Stomach (tissue), 9 donors: ENCODE data around the gene MRAS. TPM values are rescaled to one million over a fixed set of nuclear protein-coding genes. Genes with fewer than 3 reads are reported as not detected.

Source experiments
- DNase-seq, 2 donors: peaks; one replicate each; pipeline versions ENCODE4 v3.0.0 to v3.0.0-alpha.2; 2013 to 2019
- H3K27ac ChIP-seq, 5 donors: fragments of 200-600 bp in 4 of 5; sonication (generic) in 4 of 5; one replicate each; pipeline ENCODE4 v1.5.1; 2013 to 2019; ENCODE audit warnings: mild to moderate bottlenecking in 1 of 5, moderate library complexity in 1 of 5
- H3K27me3 ChIP-seq, 3 donors: fragments of 200-600 bp; sonication (generic); one replicate each; pipeline ENCODE4 v1.5.1; 2017 to 2019; ENCODE audit warnings: mixed run types in 1 of 3
- H3K36me3 ChIP-seq, 4 donors: fragments of 200-600 bp; sonication (generic); 1 replicate in 3 of 4; 2 replicates in 1 of 4; pipeline ENCODE4 v1.5.1; 2016 to 2019
- H3K4me1 ChIP-seq, 4 donors: fragments of 200-600 bp; sonication (generic); one replicate each; pipeline ENCODE4 v1.5.1; 2016 to 2019
- H3K4me3 ChIP-seq, 4 donors: fragments of 200-600 bp; sonication (generic) in 3 of 4; one replicate each; pipeline ENCODE4 v1.5.1; 2016 to 2019; ENCODE audit warnings: mild to moderate bottlenecking in 1 of 4
- H3K9me3 ChIP-seq, 4 donors: fragments of 200-600 bp; sonication (generic); one replicate each; pipeline ENCODE4 v1.5.1; 2016 to 2019
- EP300 ChIP-seq: sonication (generic); formaldehyde crosslinking; IDR thresholded peaks from one replicate; pipeline ENCODE4 v1.6.1; 2017; ENCODE audit warnings: antibody characterized with exemption
- POLR2A ChIP-seq, 4 donors: fragments of 450-650 bp; IDR thresholded peaks; one replicate each; pipeline ENCODE4 v1.6.1; 2016; ENCODE audit warnings: antibody characterized with exemption in 4 of 4, control low read depth in 2 of 4, mild to moderate bottlenecking in 1 of 4, moderate library complexity in 1 of 4
- POLR2AphosphoS5 ChIP-seq, 3 donors: sonication (generic); formaldehyde crosslinking; IDR thresholded peaks; one replicate each; pipeline ENCODE4 v1.6.1; 2016; ENCODE audit warnings: antibody characterized with exemption in 3 of 3
- WGBS, 5 donors: extraction: QIAGEN DNeasy Blood & Tissue Kit in 3 of 5; methylation state at CpG; one replicate each; pipeline versions ENCODE4 v1.1.5 to v1.1.7; 2013 to 2018; 5-methylcytosine and 5-hydroxymethylcytosine counted together
- intact Hi-C: fragments of 100-400 bp; cut with DNase I; formaldehyde crosslinking; loops from one replicate; pipeline ENCODE4 v1.15.1; 2023; ENCODE audit warnings: low total_unique reads
- polyA plus RNA-seq, 3 donors: library from polyadenylated mRNA; stranded (reverse); fragments of 200-250 nt; gene quantifications; one replicate each; pipeline ENCODE4 v1.2.3, GENCODE V29; 2013
- total RNA-seq, 5 donors: library from RNA; depleted of rRNA; stranded (reverse); fragments of >200 nt; gene quantifications; one replicate each; pipeline versions ENCODE4 v1.1.0 to v1.2.3, GENCODE V29; 2014 to 2016
- TF ChIP-seq, protein P1 (sequence below), 7 experiments: fragments of 450-650 bp in 4 of 7; fragments of 200-600 bp in 3 of 7; sonication (generic) in 3 of 7; IDR thresholded peaks; one replicate each; pipeline ENCODE4 v1.5.1; 2016 to 2019; ENCODE audit warnings: antibody characterized with exemption in 7 of 7, control low read depth in 2 of 7, mild to moderate bottlenecking in 1 of 7
- donor health status: healthy with polysubstance abuse.
- donor health status: Bipolar disorder and iron deficiency.
- donor health status: healthy.

The MRAS gene
- total and polyA plus RNA-seq, 8 donors, result 4.4 to 28.0 (median 10.5) TPM

DNA sequence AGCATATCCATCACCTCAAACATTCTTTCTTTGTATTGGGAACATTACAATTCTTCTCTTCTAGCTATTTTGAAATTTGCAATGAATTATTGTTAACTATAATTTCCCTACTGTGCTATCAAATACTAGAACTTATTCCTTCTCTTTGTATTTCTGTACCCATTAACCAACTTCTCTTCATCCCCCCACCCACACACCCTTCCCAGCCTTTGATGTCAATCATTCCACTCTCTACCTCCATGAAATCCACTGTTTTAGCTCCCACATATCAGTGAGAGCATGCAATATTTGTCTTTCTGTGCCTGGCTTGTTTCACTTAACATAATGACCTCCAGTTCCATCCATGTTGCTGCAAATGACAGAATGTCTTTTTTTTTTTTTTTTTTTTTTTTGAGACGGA, 30.6 kb downstream of the MRAS start:
- 88 to 100% (median 91%) methylated on average over 1 of the region's 1 CpG for WGBS, 5 donors

DNA sequence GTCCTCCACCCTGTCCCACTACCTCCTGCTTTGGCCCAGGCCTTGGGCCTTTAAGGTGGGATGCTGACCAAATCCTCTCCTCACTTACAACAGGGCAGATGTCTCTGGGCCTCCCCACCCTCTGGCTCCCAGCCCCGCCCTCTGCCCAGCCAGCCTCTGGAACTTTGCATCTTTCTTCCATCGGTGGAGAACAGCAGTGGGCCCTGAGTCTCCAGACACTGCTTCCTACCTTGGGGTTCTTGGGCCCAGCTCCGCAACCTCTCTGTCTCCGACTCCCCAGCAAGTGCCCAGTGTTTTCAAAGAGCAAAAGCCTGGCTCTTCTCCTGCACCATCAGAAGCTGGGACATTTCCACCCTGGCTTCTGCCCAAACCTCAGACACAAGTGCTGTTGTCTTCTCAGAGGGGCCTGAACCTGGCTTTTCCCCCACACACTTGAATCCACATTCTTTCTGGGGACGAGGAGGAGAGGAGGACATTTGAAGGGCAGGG, 33.1 kb downstream of the MRAS start:
- Histone ChIP-seq H3K9me3 (no peaks in the 10 kb centered on the region), H3K4me1 (peaks cover 8 to 22% (median 17%) of the 10 kb centered on the region in 4 donors), H3K27me3 (no peaks in the 10 kb centered on the region), H3K36me3 (peaks cover 0 to 10% (median 2%) of the 10 kb centered on the region in 4 donors), H3K27ac (peak overlapping the region in 4 of 5 donors; percentile 40 to 71 (median 54)), H3K4me3 (no peak overlapping the region)
- no peak for DNase-seq
- TF ChIP-seq, protein P1, sequence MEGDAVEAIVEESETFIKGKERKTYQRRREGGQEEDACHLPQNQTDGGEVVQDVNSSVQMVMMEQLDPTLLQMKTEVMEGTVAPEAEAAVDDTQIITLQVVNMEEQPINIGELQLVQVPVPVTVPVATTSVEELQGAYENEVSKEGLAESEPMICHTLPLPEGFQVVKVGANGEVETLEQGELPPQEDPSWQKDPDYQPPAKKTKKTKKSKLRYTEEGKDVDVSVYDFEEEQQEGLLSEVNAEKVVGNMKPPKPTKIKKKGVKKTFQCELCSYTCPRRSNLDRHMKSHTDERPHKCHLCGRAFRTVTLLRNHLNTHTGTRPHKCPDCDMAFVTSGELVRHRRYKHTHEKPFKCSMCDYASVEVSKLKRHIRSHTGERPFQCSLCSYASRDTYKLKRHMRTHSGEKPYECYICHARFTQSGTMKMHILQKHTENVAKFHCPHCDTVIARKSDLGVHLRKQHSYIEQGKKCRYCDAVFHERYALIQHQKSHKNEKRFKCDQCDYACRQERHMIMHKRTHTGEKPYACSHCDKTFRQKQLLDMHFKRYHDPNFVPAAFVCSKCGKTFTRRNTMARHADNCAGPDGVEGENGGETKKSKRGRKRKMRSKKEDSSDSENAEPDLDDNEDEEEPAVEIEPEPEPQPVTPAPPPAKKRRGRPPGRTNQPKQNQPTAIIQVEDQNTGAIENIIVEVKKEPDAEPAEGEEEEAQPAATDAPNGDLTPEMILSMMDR (IDR thresholded peaks at IDR 0.05), result no peak
- TF ChIP-seq POLR2AphosphoS5 (IDR thresholded peaks at IDR 0.05) (no peak), EP300 (no peak), POLR2A (IDR thresholded peaks at IDR 0.05) (no peak)
- 67 to 81% (median 78%) methylated on average over 5 of the region's 5 CpGs for WGBS, 5 donors
- intact Hi-C loops, result no loop called here

More for the DNA sequence above, 30.6 kb downstream of the MRAS start:
- H3K4me1 ChIP-seq, result peaks cover 8 to 22% (median 19%) of the 10 kb centered on the region in 4 donors
- H3K27ac ChIP-seq, result no peak overlapping the region
- intact Hi-C loops, result no loop called here
- peaks cover 0 to 16% (median 6%) of the 10 kb centered on the region in 4 donors for H3K36me3 ChIP-seq
- DNase-seq, result no peak
- no peaks in the 10 kb centered on the region for H3K9me3 ChIP-seq
- TF ChIP-seq, protein P1 (IDR thresholded peaks at IDR 0.05), result no peak
- TF ChIP-seq EP300 (no peak), POLR2AphosphoS5 (IDR thresholded peaks at IDR 0.05) (no peak), POLR2A (IDR thresholded peaks at IDR 0.05) (no peak)
- H3K4me3 ChIP-seq, result no peak overlapping the region
- no peaks in the 10 kb centered on the region for H3K27me3 ChIP-seq

DNA sequence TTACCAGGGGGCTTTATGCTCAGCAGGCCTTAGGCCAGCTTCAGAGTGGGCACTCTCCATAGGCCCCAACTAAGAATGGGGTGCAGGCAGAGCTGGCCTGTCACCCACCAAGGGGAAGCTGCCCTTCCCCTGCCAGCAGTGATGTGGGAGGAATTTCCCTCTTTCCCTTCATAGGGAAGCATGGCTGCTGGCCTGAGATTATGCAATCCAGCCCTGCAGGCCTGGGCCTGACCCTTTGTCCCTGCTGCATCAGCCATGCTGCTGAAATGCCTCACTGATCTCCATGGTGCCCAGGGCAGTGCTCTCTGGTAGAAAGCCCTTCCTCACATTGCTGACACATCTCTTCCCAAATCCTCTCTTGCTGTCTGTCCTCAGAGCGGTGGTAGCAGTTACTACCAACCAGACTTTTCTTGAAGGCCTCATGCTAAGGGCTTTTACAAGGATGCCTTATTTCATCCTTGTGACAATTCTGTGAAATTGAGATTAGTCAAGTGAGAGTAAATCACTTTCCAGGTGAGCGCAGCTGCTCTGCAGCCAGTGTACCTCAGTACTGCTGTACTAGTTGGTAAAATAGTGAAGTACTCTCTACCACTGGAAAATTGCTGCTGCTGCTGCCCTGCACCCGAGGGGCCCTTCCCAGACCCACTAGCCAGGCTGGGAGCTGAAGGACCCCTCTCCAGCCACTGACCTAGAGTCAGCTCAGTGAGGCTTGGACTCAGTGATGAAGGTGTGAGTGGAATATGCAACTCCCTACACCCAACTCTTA, 33.8 kb downstream of the MRAS start:
- Histone ChIP-seq H3K9me3 (no peaks in the 10 kb centered on the region), H3K4me3 (no peak overlapping the region), H3K36me3 (peaks cover 0 to 10% (median 2%) of the 10 kb centered on the region in 4 donors), H3K27me3 (no peaks in the 10 kb centered on the region), H3K27ac (peak overlapping the region in 4 of 5 donors; percentile 40 to 71 (median 54)), H3K4me1 (peaks cover 8 to 22% (median 17%) of the 10 kb centered on the region in 4 donors)
- DNase-seq, result peak; percentile 28 to 35
- TF ChIP-seq POLR2A (IDR thresholded peaks at IDR 0.05) (no peak), POLR2AphosphoS5 (IDR thresholded peaks at IDR 0.05) (peak in 2 of 3 donors; percentile 28 to 34)
- intact Hi-C loops, result no loop called here
- WGBS, 5 donors, result 86 to 93% (median 90%) methylated on average over 2 to 3 of the region's 3 CpGs

DNA sequence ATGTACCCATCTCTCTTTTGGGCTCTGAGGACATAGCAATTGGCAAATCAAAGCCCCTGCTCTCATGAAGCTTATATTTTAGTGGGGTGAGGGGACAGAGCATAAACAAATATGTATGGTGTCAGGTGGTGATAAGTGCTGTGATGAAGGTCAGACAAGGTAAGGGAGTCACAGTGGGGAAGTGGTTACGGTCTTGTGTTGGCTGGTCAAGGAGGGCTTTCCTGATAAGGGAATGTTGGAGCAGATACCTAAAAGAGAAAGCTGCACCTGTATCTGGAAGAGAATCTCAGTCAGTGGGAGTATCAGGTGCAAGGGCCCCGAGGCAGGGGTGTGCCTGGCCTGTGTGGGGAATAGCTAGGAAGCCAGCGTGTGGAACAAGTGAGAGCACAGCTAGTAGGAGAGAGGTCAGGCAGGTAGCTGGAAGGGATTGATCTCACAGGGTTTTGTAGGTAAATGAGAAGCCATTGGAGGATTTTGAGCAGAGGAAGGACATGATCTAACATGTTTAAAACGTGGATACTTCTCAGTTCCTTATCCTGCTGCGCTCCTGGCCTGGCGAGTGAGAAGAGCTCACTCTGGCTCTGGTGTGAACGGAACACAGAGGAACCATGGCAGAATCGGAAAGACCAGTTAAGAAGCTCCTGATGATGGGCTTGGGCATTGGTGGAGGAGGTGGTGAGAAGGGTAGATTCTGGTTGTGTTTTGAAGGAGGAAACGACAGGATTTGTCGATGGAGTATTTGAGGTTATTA, 35.5 kb downstream of the MRAS start:
- Histone ChIP-seq H3K27ac (no peak overlapping the region), H3K27me3 (no peaks in the 10 kb centered on the region), H3K9me3 (no peaks in the 10 kb centered on the region), H3K4me3 (no peak overlapping the region), H3K36me3 (no peaks in the 10 kb centered on the region), H3K4me1 (peaks cover 8 to 22% (median 17%) of the 10 kb centered on the region in 4 donors)
- TF ChIP-seq POLR2A (IDR thresholded peaks at IDR 0.05) (no peak), EP300 (no peak), POLR2AphosphoS5 (IDR thresholded peaks at IDR 0.05) (no peak)
- TF ChIP-seq, protein P1 (IDR thresholded peaks at IDR 0.05), result no peak
- no peak for DNase-seq
- WGBS, 5 donors, result 85 to 92% (median 87%) methylated on average over 10 of the region's 10 CpGs
- intact Hi-C loops, result no loop called here
